Muscle layer of colon (tissue), 2 donors: ENCODE data around the gene CPPED1.
"Not testable (repeated sequence)": the region's sequence is repeated elsewhere in the genome, so short reads cannot be mapped to it uniquely, and the experiment has no call there.

Source experiments
- H3K27ac ChIP-seq: one replicate; pipeline ENCODE4 v1.7.0; 2013; ENCODE audit warnings: low read depth, mild to moderate bottlenecking, low read length, moderate library complexity
- H3K27me3 ChIP-seq, 2 donors: one replicate each; pipeline ENCODE4 v1.7.0; 2013; ENCODE audit warnings: low read length in 2 of 2, mild to moderate bottlenecking in 2 of 2; ENCODE audit not compliant: insufficient read depth in 2 of 2, control insufficient read depth in 1 of 2
- H3K36me3 ChIP-seq: one replicate; pipeline ENCODE4 v1.7.0; 2013; ENCODE audit warnings: mild to moderate bottlenecking, low read length; ENCODE audit not compliant: insufficient read depth
- H3K4me1 ChIP-seq: one replicate; pipeline ENCODE4 v1.7.0; 2013; ENCODE audit warnings: mild to moderate bottlenecking, low read length; ENCODE audit not compliant: insufficient read depth
- H3K4me3 ChIP-seq, 2 donors: one replicate each; pipeline ENCODE4 v1.7.0; 2013; ENCODE audit warnings: low read length in 2 of 2, low read depth in 1 of 2, mild to moderate bottlenecking in 1 of 2, moderate library complexity in 1 of 2
- H3K9ac ChIP-seq: one replicate; pipeline ENCODE4 v1.7.0; 2013; ENCODE audit warnings: low read length
- H3K9me3 ChIP-seq: one replicate; pipeline ENCODE4 v1.7.0; 2013; ENCODE audit warnings: mild to moderate bottlenecking, low read length
- donor health status: abdominal sarcoma.
- donor health status: Adenocarcinoma of cecum.

Gene CPPED1

DNA sequence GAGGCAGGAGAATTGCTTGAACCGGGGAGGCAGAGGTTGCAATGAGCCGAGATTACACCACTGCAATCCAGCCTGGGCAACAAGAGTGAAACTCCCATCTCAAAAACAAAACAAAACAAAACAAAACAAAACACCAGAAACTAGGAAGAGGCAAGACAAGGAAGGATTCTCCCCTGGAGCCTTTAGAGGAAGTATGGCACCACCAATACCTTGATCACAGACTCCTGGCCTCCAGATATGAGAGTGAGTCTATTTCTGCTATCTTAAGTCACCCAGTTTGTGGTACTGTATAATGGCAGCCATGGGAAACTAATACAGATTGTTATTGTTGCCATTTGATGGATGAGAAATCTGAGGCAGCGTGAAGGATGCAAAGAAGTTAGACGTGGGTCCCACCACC, 14.6 kb upstream of the CPPED1 start:
- Histone ChIP-seq H3K9ac (no peak overlapping the region), H3K36me3 (no peaks in the 10 kb centered on the region), H3K27ac (no peak overlapping the region), H3K9me3 (no peaks in the 10 kb centered on the region), H3K4me1 (no peaks in the 10 kb centered on the region), H3K27me3 (no peaks in the 10 kb centered on the region), H3K4me3 (no peak overlapping the region)

DNA sequence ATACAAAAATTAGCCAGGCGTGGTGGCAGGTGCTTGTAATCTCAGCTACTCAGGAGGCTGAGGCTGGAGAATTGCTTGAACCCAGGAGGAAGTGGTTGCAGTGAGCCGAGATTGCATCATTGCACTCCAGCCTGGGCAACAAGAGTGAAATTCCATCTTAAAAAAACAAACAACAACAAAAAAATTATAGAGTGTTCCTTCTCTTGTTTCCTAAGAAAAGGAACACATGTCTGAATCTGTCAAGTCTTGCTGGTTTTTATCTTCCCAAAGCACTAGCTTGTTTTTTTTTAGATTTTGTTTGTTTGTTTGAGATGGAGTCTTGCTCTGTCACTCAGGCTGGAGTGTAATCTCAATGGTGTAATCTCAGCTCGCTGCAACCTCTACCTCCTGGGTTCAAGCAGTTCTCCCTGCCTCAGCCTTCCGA, 13.1 kb upstream of the CPPED1 start:
- H3K4me1 ChIP-seq, H3K36me3 ChIP-seq, H3K4me3 ChIP-seq, H3K27ac ChIP-seq, H3K27me3 ChIP-seq, H3K9ac ChIP-seq, H3K9me3 ChIP-seq: not testable (repeated sequence)

DNA sequence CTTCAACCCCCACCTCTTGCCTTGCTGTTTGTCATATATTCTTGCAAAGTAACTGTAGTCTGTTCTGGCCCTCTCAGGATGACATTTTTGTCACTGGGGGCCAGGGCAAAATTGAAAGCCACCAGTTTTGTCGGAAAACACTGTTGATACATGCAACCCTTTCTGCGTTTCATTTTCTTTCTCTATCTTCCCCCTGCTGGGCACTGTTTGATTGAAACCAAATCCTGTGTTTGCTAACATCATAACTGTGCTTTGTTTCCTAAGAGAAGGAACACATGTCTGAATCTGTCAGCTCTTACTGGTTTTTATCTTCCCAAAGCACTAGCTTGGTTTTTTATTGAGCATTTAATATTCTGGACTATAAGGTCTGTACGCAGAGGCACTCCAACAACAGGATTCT, 11.7 kb upstream of the CPPED1 start:
- no peak overlapping the region for H3K4me3 ChIP-seq
- no peaks in the 10 kb centered on the region for H3K27me3 ChIP-seq
- H3K27ac ChIP-seq: no peak overlapping the region
- H3K9ac ChIP-seq: no peak overlapping the region
- no peaks in the 10 kb centered on the region for H3K36me3 ChIP-seq
- H3K9me3 ChIP-seq: no peaks in the 10 kb centered on the region
- H3K4me1 ChIP-seq: no peaks in the 10 kb centered on the region

DNA sequence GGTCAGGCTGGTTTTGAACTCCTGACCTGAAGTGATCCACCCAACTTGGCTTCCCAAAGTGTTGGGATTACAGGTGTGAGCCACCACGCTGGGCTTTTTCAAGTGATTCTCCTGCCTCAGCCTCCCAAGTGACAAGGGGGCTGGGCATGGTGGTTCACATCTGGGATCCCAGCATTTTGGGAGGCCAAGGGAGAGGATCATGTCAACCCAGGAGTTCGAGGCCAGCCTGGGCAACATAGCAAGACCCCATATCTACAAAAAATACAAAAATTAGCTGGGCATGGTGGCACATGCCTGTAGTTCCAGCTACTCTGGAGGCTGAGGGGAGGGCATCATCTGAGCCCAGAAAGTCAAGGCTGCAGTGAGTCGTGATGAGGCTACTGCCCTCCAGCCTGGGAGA, 10.0 kb upstream of the CPPED1 start:
- H3K27ac ChIP-seq, H3K27me3 ChIP-seq, H3K9ac ChIP-seq, H3K4me3 ChIP-seq, H3K9me3 ChIP-seq, H3K36me3 ChIP-seq, H3K4me1 ChIP-seq: not testable (repeated sequence)

DNA sequence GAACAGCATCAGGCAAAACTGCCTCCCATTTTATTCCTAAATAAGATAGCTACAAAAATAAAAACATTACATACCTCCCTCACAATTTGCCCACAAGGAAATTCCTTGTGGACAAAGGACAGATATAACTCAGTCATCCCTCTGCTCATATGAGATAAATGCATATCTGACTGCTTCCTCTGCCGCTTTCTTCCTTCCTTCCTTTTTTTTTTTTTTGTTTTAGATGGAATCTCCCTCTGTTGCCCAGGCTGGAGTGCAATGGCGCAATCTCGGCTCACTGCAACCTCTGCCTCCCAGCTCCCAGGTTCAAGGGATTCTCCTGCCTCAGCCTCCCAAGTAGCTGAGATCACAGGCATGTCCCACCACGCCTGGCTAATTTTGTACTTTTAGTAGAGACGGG, 9.6 kb upstream of the CPPED1 start:
- H3K36me3 ChIP-seq, H3K9ac ChIP-seq, H3K9me3 ChIP-seq, H3K4me3 ChIP-seq, H3K4me1 ChIP-seq, H3K27ac ChIP-seq, H3K27me3 ChIP-seq: not testable (repeated sequence)

DNA sequence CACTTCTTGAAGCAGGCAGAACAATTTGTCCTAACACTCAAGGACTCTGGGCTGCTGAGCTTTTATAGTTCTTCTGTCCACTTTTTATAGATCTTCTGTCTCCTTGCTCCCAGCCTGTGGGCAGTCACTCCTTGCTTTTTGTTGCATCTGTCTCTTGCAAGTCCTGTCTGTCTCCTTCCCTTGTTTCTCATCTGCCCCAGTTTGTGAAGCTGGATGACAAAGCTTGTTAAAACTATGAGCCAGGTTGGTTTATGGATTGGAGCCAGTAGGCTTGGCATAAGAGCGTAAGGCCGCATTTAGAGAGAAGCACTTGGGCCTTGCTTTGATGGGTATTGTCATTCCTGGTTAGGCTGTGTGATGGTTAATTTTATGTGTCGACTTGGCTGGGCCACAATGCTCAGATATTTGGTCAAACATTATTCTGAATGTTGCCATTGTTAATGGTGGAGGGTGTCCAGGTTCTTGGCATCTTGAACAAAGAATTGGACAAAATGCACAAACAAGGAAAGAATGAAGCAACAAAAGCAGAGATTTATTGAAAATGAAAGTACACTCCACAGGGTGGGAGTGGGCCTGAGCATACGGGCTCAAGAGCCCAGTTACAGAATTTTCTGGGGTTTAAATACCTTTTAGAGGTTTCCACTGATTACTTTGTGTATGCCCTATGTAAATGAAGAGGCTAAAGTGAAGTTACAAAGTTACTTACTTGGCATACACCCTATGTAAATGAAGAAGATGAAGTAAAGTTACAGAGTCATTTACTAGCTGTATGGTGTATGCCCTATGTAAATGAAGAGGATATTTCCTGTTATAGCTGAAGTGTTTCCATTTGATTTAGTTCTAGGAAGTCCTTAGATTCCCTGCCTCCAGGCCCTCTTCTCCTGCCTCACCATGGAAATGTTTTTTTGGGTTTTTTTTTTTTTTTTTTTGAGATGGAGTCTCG, 8.0 kb upstream of the CPPED1 start:
- Histone ChIP-seq H3K36me3 (no peaks in the 10 kb centered on the region), H3K27me3 (no peaks in the 10 kb centered on the region), H3K27ac (no peak overlapping the region), H3K9me3 (no peaks in the 10 kb centered on the region), H3K4me3 (no peak overlapping the region), H3K4me1 (no peaks in the 10 kb centered on the region), H3K9ac (no peak overlapping the region)

DNA sequence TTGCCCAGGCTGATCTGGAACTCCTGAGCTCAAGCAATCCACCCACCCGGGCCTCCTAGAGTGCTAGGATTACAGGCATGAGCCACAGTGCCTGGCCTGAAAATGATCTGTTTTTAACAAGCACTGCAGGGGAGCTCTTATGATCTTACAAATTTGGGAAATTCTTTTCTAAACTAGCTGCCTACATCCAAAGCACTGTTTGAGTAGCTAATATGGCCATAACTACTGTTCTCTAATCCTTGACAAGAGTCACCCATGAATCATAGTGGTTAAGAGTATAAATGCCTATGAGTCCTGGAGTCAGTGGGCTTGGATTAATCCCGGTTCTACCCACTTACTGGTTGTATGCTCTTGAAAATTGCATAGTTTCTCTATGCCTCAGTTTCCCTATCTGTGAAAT, 1.4 kb upstream of the CPPED1 start:
- Histone ChIP-seq H3K27me3 (no peaks in the 10 kb centered on the region), H3K4me1 (peaks cover 16% of the 10 kb centered on the region), H3K36me3 (no peaks in the 10 kb centered on the region), H3K4me3 (no peak overlapping the region), H3K9me3 (no peaks in the 10 kb centered on the region), H3K27ac (no peak overlapping the region), H3K9ac (no peak overlapping the region)

DNA sequence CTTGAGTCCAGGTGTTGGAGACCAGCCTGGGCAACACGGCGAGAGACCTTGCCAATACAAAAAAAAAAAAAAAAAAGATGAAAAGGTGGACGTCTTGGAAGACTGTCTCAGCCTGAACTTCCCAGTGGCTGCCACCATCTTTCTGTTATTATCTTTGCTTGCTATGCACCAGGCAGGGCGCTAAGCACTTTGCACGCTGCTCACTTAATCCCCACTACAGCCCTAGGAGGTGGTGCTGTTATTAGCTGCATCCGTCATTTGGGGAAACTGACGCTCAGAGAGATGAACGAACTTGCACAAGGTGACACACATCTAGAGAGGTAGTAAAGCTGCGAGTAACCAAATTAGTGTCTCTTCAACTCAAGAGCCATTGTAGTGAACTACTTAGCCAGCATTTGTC, 708 bp upstream of the CPPED1 start:
- H3K4me3 ChIP-seq: peak overlapping the region in 1 of 2 donors; percentile 69
- H3K27ac ChIP-seq: no peak overlapping the region
- no peaks in the 10 kb centered on the region for H3K27me3 ChIP-seq

DNA sequence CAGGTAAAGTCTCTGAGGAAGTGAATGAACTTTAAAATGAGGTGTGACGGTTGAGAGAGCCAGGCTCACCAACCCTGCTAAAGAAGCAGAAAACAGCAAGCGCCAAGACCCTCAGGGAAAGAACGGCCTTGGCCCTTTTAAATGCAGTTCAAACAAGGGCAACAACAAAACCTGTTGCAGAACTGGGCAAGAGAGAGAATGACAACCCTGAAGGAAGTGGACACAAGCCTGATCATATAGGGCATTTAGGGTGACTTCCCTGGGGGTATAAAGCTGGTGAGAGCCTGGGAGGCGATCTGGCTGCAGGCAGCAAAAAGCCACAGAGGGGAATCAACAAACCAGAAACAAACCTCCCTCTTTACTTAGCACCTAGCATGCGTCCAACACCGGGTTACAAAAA, 1.0 kb downstream of the CPPED1 start:
- Histone ChIP-seq H3K4me3 (peak overlapping the region in 1 of 2 donors; percentile 69), H3K4me1 (peaks cover 16% of the 10 kb centered on the region), H3K36me3 (no peaks in the 10 kb centered on the region), H3K27ac (no peak overlapping the region), H3K27me3 (no peaks in the 10 kb centered on the region), H3K9me3 (no peaks in the 10 kb centered on the region), H3K9ac (no peak overlapping the region)

More for the DNA sequence above, 708 bp upstream of the CPPED1 start:
- Histone ChIP-seq H3K9me3 (no peaks in the 10 kb centered on the region), H3K36me3 (no peaks in the 10 kb centered on the region), H3K4me1 (peaks cover 16% of the 10 kb centered on the region), H3K9ac (no peak overlapping the region)

DNA sequence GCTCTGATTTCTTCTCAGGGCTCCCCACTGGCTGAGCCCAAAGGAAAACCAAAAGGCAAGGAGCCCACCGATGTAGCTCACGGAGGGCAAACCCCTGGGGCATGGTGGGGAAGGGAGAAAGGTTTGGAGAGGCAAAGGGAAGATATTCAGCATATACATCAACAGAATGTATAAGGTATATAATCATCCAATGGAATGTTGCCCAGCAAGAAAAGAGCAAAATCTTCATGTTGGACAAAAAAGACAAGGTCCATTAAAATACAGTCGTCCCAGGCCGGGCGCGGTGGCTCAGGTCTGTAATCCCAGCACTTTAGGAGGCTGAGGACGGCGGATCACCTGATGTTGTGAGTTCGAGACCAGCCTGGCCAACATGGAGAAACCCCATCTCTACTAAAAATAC, 1.6 kb downstream of the CPPED1 start:
- Histone ChIP-seq H3K27ac (no peak overlapping the region), H3K9ac (no peak overlapping the region), H3K27me3 (no peaks in the 10 kb centered on the region), H3K4me3 (no peak overlapping the region), H3K9me3 (no peaks in the 10 kb centered on the region), H3K36me3 (no peaks in the 10 kb centered on the region), H3K4me1 (peaks cover 16% of the 10 kb centered on the region)

DNA sequence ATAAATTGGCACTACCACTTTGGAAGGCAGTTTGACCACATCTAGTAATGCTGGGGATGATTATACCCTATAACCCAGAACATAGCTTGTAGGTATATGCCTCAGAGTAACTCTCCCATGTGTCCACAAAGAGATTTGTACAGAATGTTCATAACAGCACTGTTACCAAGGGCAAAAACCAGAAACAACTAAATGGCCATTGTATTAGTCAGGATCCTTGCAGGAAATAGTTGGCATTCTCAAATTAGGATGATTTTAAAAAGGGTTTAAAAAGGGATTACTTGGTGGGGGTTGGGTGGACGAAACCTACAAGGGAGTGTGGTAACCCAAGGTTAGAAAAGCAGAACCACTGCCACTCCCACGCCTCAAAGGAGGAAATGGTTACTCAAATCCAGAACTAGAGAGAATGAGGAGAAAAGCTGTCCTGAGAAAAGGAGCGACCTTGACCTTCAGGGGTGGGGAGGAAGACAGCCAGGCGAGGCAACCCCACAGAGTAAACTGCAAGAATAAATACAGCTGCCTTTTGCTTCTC, 2.1 kb downstream of the CPPED1 start:
- Histone ChIP-seq H3K27me3 (no peaks in the 10 kb centered on the region), H3K4me3 (no peak overlapping the region), H3K36me3 (no peaks in the 10 kb centered on the region), H3K9ac (no peak overlapping the region), H3K9me3 (no peaks in the 10 kb centered on the region), H3K27ac (no peak overlapping the region), H3K4me1 (peaks cover 16% of the 10 kb centered on the region)

DNA sequence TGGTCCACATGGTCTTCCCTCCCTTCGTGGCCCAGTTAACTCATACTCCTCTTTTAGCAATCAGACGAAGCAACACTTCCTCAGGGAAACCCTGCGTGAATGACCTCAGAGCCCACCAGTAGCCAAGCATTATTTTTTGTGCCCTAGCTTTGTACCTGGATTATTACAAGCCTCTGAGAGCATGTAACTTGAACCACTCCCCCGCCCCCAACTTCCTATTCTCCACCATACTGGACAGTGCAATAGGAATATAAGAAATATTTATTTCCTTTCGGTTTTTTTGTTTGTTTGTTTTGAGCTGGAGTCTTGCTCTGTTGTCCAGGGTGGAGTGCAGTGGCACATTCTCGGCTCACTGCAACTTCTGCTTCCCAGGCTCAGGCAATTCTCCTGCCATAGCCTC, 2.9 kb downstream of the CPPED1 start:
- no peak overlapping the region for H3K4me3 ChIP-seq

More for the DNA sequence above, 2.9 kb downstream of the CPPED1 start:
- no peak overlapping the region for H3K27ac ChIP-seq
- H3K27me3 ChIP-seq: no peaks in the 10 kb centered on the region
- H3K4me1 ChIP-seq: peaks cover 16% of the 10 kb centered on the region
- H3K36me3 ChIP-seq: no peaks in the 10 kb centered on the region
- no peak overlapping the region for H3K9ac ChIP-seq
- H3K9me3 ChIP-seq: no peaks in the 10 kb centered on the region
